Activated naive CD8-positive, alpha-beta T cell treated with anti-CD3 and anti-CD28 coated beads, Interleukin-2, amount 50 U/mL, for 24 hours (primary cell): ENCODE data around the gene MKRN2OS.

Experiments
- ATAC-seq: fragments of 150-1000 bp; cut with Tn5 transposase; one replicate; pipeline ENCODE4 v1.10.0; 2021
- DNase-seq: peaks from one replicate; pipeline ENCODE4 v3.0.0; 2021
- H3K27ac Mint-ChIP-seq: one replicate; pipeline ENCODE4 v1.8.0; 2021; ENCODE audit warnings: mild to moderate bottlenecking, mixed read lengths
- H3K27me3 Mint-ChIP-seq: one replicate; pipeline ENCODE4 v1.8.0; 2021; ENCODE audit warnings: mixed read lengths
- H3K36me3 Mint-ChIP-seq: one replicate; pipeline ENCODE4 v1.8.0; 2021; ENCODE audit warnings: low read depth, mixed read lengths
- H3K4me1 Mint-ChIP-seq: one replicate; pipeline ENCODE4 v1.8.0; 2021; ENCODE audit warnings: mixed read lengths
- H3K4me3 Mint-ChIP-seq: one replicate; pipeline ENCODE4 v1.8.0; 2021; ENCODE audit warnings: mild to moderate bottlenecking, moderate library complexity, mixed read lengths
- H3K9me3 Mint-ChIP-seq: one replicate; pipeline ENCODE4 v1.8.0; 2021; ENCODE audit warnings: mixed read lengths

Gene MKRN2OS

GRCh38 chr3:12512534-12513118, 32.7 kb downstream of the MKRN2OS start:
- Mint-ChIP-seq H3K27me3 (no peaks in the 10 kb centered on the region), H3K27ac (no peak overlapping the region), H3K4me3 (no peak overlapping the region), H3K36me3 (peaks cover 16% of the 10 kb centered on the region), H3K9me3 (no peaks in the 10 kb centered on the region), H3K4me1 (no peaks in the 10 kb centered on the region)
- ATAC-seq, result no peak
- DNase-seq, result no peak

- no peaks in the 10 kb centered on the region for H3K27me3 Mint-ChIP-seq
- H3K4me1 Mint-ChIP-seq, result no peaks in the 10 kb centered on the region
- no peak overlapping the region for H3K27ac Mint-ChIP-seq
- DNase-seq (no peak), ATAC-seq (no peak)
- H3K9me3 Mint-ChIP-seq, result no peaks in the 10 kb centered on the region
- H3K4me3 Mint-ChIP-seq, result no peak overlapping the region
- peaks cover 26% of the 10 kb centered on the region for H3K36me3 Mint-ChIP-seq
Observed at GRCh38 chr3:12509466-12509865, 35.8 kb downstream of the MKRN2OS start.

DNA sequence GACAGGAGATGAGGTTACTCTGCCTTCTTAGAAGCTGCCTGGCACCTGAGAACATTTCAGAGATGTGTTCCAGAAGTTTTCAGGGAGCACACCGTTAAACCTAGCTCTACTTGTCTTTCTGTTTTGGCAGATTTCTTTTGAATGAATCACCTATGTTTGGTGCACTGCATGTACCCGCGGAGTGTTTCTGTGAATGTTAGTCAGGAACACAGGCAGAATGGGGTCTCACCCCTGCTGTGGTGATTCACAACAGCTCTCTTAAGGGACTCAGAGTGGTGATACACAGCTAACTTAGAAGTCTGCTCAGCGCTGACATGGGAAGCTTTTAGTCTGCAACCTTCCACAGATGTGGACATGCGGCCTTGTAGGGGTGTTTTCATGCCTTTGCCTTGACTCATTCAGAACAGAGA, 37.0 kb downstream of the MKRN2OS start:
- Mint-ChIP-seq H3K4me3 (no peak overlapping the region), H3K36me3 (peaks cover 33% of the 10 kb centered on the region), H3K27me3 (no peaks in the 10 kb centered on the region), H3K9me3 (no peaks in the 10 kb centered on the region), H3K27ac (no peak overlapping the region), H3K4me1 (no peaks in the 10 kb centered on the region)
- no peak for DNase-seq
- no peak for ATAC-seq

GRCh38 chr3:12507591-12508281, 37.6 kb downstream of the MKRN2OS start:
- no peak overlapping the region for H3K27ac Mint-ChIP-seq
- DNase-seq, result no peak
- H3K4me3 Mint-ChIP-seq, result no peak overlapping the region
- no peaks in the 10 kb centered on the region for H3K27me3 Mint-ChIP-seq
- no peaks in the 10 kb centered on the region for H3K9me3 Mint-ChIP-seq
- no peak for ATAC-seq
- no peaks in the 10 kb centered on the region for H3K4me1 Mint-ChIP-seq
- H3K36me3 Mint-ChIP-seq, result peaks cover 33% of the 10 kb centered on the region

DNA sequence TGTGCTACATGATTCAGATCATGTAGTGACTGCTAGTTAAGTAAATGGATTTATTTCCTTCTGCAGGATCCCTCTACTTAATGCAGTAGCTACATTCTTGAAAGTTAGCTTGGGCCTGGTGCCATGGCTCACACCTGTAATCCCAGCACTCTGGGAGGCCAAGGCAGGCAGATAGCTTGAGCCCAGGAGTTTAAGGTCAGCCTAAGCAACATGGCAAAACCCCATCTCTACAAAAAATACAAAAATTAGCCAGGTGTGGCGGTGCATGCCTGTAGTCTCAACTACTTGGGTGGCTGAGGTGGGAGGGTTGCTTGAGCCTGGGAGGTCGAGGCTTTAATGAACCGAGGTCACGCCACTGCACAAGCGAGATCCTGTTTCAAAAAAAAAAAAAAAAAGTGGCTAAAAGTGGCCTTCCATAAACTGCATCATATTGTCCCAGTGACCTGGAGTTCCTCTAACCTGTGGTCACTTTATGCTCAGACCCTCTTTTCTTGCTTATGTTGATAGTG, 39.0 kb downstream of the MKRN2OS start:
- H3K9me3 Mint-ChIP-seq, result no peaks in the 10 kb centered on the region
- DNase-seq (no peak), ATAC-seq (no peak)
- no peaks in the 10 kb centered on the region for H3K4me1 Mint-ChIP-seq
- no peak overlapping the region for H3K4me3 Mint-ChIP-seq
- no peaks in the 10 kb centered on the region for H3K27me3 Mint-ChIP-seq
- H3K36me3 Mint-ChIP-seq, result peaks cover 39% of the 10 kb centered on the region
- H3K27ac Mint-ChIP-seq, result no peak overlapping the region

- Mint-ChIP-seq H3K4me1 (no peaks in the 10 kb centered on the region), H3K4me3 (no peak overlapping the region), H3K9me3 (no peaks in the 10 kb centered on the region), H3K27me3 (no peaks in the 10 kb centered on the region), H3K27ac (no peak overlapping the region), H3K36me3 (peaks cover 50% of the 10 kb centered on the region)
- DNase-seq (no peak), ATAC-seq (no peak)
Observed at GRCh38 chr3:12503126-12503957, 42.0 kb downstream of the MKRN2OS start.

DNA sequence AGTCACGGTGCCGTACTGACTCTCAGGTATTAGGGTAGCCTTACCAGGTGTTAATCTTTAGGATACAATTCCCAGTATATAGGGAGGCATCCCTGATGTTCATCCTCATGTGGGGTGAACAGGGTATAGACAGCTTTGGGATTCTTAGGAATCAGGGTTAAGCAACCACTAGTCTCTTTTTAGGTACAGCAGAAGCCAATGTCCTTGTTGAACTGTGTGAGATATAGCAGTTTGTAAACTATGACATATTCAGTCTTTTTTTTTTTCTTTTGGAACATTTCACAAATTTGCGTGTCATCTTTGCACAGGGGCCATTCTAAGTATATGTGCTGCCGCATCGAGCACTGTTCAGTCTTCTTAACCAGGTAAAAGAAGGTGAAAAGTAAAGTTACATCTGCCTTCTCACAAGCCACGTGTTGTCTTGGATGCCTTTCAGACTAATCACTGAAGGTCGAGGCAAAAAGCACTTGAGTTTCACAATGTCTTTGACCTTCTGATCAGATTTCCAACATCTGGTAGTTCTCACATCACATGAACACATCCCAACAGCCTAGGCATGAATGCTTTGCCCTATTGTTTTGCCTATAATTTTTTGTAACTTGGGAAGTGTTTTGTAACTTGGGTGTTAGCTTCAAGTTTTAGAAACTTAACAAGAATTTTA, 43.8 kb downstream of the MKRN2OS start:
- H3K9me3 Mint-ChIP-seq, result no peaks in the 10 kb centered on the region
- no peaks in the 10 kb centered on the region for H3K4me1 Mint-ChIP-seq
- no peaks in the 10 kb centered on the region for H3K27me3 Mint-ChIP-seq
- no peak overlapping the region for H3K27ac Mint-ChIP-seq
- ATAC-seq (no peak), DNase-seq (no peak)
- peaks cover 59% of the 10 kb centered on the region for H3K36me3 Mint-ChIP-seq
- no peak overlapping the region for H3K4me3 Mint-ChIP-seq

DNA sequence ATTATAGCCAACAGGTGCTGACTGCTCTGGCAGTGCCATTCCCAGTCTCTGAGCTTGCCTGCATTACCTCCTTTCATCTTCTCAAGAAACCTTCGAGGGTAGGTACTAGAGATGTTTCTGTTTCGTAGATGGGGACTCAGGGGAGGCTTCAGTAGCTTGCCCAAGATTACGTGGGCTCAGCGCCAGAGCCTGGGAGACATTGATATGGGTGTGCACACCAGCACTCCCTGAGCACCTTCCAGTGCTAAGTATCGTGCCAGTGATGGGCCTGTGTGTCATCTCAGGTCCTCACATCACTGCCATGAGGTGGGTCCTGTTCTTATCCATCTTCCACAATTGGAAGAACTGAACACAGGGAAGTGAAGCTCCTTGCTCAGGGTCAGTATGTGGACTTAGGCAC, 45.8 kb downstream of the MKRN2OS start:
- no peaks in the 10 kb centered on the region for H3K4me1 Mint-ChIP-seq
- H3K27ac Mint-ChIP-seq, result no peak overlapping the region
- peaks cover 49% of the 10 kb centered on the region for H3K36me3 Mint-ChIP-seq
- no peaks in the 10 kb centered on the region for H3K9me3 Mint-ChIP-seq
- no peak for DNase-seq
- no peak for ATAC-seq
- no peaks in the 10 kb centered on the region for H3K27me3 Mint-ChIP-seq
- no peak overlapping the region for H3K4me3 Mint-ChIP-seq

GRCh38 chr3:12496453-12496761, 48.9 kb downstream of the MKRN2OS start:
- no peak for DNase-seq
- ATAC-seq, result no peak
- Mint-ChIP-seq H3K27me3 (no peaks in the 10 kb centered on the region), H3K9me3 (no peaks in the 10 kb centered on the region), H3K4me1 (no peaks in the 10 kb centered on the region), H3K4me3 (no peak overlapping the region), H3K27ac (no peak overlapping the region), H3K36me3 (peaks cover 47% of the 10 kb centered on the region)

DNA sequence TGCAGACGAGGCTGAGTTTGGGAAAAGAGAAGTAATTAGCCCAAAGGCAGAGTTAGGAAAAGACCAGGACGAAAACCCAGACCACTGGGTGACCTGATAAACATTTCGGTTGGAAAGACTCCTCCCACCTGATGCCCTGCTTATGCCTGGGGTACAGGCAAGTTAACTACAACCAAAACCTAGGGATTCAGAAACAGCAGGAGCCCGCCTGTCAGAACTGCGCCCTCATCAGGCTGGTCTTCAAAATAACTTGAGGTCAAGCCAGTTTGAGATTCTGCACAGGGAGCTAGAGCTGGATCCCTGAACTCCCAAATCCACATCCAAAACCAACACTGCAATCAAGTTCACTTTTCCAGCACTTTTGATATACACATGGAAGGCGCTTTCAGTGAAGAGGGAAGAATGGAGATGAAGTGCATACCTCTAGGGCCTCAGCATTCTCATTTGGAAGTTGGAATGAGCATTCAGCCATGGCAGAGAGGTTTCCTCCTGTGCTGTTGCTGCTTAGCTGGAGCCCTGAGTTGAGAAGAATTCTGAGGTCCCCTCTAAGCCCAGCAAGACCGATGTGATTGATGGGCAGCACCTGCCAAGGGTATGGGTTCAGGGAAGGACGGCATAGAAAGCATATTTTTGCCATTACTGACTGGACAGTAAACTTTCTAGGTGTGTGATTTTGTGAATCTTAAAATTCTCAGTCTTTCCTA, 49.4 kb downstream of the MKRN2OS start:
- no peak overlapping the region for H3K27ac Mint-ChIP-seq
- H3K4me1 Mint-ChIP-seq, result no peaks in the 10 kb centered on the region
- H3K4me3 Mint-ChIP-seq, result no peak overlapping the region
- H3K27me3 Mint-ChIP-seq, result no peaks in the 10 kb centered on the region
- no peak for ATAC-seq
- peaks cover 51% of the 10 kb centered on the region for H3K36me3 Mint-ChIP-seq
- DNase-seq, result no peak
- no peaks in the 10 kb centered on the region for H3K9me3 Mint-ChIP-seq

DNA sequence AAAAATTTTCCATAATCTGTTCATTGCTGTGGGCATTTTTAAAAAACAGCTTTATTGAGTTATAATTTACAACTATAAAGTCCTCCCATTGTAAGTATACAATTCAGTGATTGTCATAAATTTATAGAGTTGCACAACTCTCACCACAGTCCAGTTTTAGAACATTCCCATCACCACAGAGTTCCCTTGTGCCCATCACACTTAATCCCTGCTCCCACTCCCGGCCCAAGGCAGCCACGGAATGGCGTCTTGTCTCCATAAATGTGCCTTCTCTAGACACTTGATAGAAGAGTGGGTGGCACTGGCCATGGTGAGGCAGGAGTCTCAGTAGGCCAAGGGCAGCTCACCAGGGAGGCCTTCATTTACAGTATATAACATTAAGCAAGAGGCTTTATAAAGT, 54.8 kb downstream of the MKRN2OS start:
- Mint-ChIP-seq H3K27ac (no peak overlapping the region), H3K4me1 (peaks cover 12% of the 10 kb centered on the region), H3K36me3 (peaks cover 51% of the 10 kb centered on the region), H3K4me3 (no peak overlapping the region), H3K27me3 (no peaks in the 10 kb centered on the region), H3K9me3 (no peaks in the 10 kb centered on the region)
- DNase-seq (no peak), ATAC-seq (no peak)

DNA sequence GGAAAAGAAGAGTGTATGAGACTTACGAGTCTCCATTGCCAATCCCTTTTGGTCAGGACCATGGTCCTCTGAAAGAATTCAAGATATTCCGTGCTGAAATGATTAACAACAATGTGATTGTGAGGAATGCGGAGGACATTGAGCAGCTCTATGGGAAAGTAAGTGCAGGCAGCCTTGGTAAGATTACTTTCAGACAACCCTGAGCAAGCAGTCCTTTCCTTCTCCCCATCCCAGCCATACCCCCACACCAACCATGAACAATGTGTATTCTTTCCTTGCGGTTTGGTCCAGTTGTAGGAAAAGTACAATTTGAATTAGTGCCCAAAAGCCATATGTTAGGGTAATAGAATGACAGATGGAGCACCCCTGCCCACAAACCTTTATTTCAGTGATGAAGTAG, 55.5 kb downstream of the MKRN2OS start:
- no peaks in the 10 kb centered on the region for H3K9me3 Mint-ChIP-seq
- H3K27ac Mint-ChIP-seq, result no peak overlapping the region
- DNase-seq (no peak), ATAC-seq (no peak)
- H3K27me3 Mint-ChIP-seq, result no peaks in the 10 kb centered on the region
- no peak overlapping the region for H3K4me3 Mint-ChIP-seq
- peaks cover 51% of the 10 kb centered on the region for H3K36me3 Mint-ChIP-seq
- peaks cover 19% of the 10 kb centered on the region for H3K4me1 Mint-ChIP-seq
